HepG2 (cell line): Measurements from ENCODE around the gene MYO1C. TPM values are rescaled to one million over a fixed set of nuclear protein-coding genes. Genes with fewer than 3 reads are reported as not detected.

Experiments
- ATF7 ChIP-seq, 2 experiments: fragments of 450-650 bp in 1 of 2; sonication (generic) in 1 of 2; formaldehyde crosslinking in 1 of 2; IDR thresholded peaks; 2 replicates each; pipeline versions ENCODE4 v1.4.0 to v1.6.1; 2016 to 2020; ENCODE audit warnings: antibody characterized with exemption in 1 of 2, mild to moderate bottlenecking in 1 of 2, missing genetic modification reagents in 1 of 2
- CEBPB ChIP-seq: IDR thresholded peaks from 2 replicates; pipeline ENCODE4 v1.6.1; 2011; ENCODE audit warnings: low read depth, low read length, improper control_type of control experiment, borderline replicate concordance
- CHD2 ChIP-seq: IDR thresholded peaks from 2 replicates; pipeline ENCODE4 v1.6.1; 2011; ENCODE audit warnings: low read depth, low read length, improper control_type of control experiment
- CHD4 ChIP-seq: fragments of 200-600 bp; sonication (generic); IDR thresholded peaks from 2 replicates; pipeline ENCODE4 v1.7.0; 2017; ENCODE audit warnings: mild to moderate bottlenecking, low read length, borderline replicate concordance
- HNF1B ChIP-seq: sonication (generic); formaldehyde crosslinking; IDR thresholded peaks from 2 replicates; pipeline ENCODE4 v1.5.1; 2020; ENCODE audit warnings: mild to moderate bottlenecking, moderate library complexity, missing genetic modification reagents
- JARID2 ChIP-seq: sonication (generic); formaldehyde crosslinking; IDR thresholded peaks from 2 replicates; pipeline ENCODE4 v1.8.1; 2023; ENCODE audit warnings: missing genetic modification reagents, inconsistent platforms; ENCODE audit not compliant: insufficient replicate concordance
- PHF20 ChIP-seq: sonication (generic); formaldehyde crosslinking; IDR thresholded peaks from 2 replicates; pipeline ENCODE4 v1.5.0; 2020; ENCODE audit warnings: mild to moderate bottlenecking, missing genetic modification reagents
- RXRA ChIP-seq: sonication (generic); formaldehyde crosslinking; IDR thresholded peaks from 2 replicates; pipeline ENCODE4 v1.5.1; 2020; ENCODE audit warnings: missing genetic modification reagents
- SIN3A ChIP-seq: IDR thresholded peaks from 2 replicates; pipeline ENCODE4 v1.6.1; 2011; ENCODE audit warnings: low read depth, mild to moderate bottlenecking, control low read depth, low read length, borderline replicate concordance
- SRF ChIP-seq: IDR thresholded peaks from 2 replicates; pipeline ENCODE4 v1.6.1; 2011; ENCODE audit warnings: mild to moderate bottlenecking, low read depth, low read length, moderate library complexity
- SRSF4 ChIP-seq: fragments of 200-400 bp; formaldehyde crosslinking; IDR thresholded peaks from one replicate; pipeline ENCODE4 v1.6.1; 2018; ENCODE audit warnings: mild to moderate bottlenecking, low read depth, low read length, moderate library complexity; ENCODE audit not compliant: poor library complexity, severe bottlenecking
- TBX2 ChIP-seq: sonication (generic); formaldehyde crosslinking; IDR thresholded peaks from 2 replicates; pipeline ENCODE4 v1.5.0; 2020; ENCODE audit warnings: missing genetic modification reagents, mild to moderate bottlenecking, borderline replicate concordance
- THAP9 ChIP-seq: sonication (generic); formaldehyde crosslinking; IDR thresholded peaks from 2 replicates; pipeline ENCODE4; 2020; ENCODE audit warnings: missing genetic modification reagents, mild to moderate bottlenecking, borderline replicate concordance
- U2AF2 ChIP-seq: fragments of 200-400 bp; formaldehyde crosslinking; IDR thresholded peaks from 2 replicates; pipeline ENCODE4 v1.6.1; 2017; ENCODE audit warnings: low read depth, mild to moderate bottlenecking, low read length
- ZFP1 ChIP-seq: IDR thresholded peaks from 2 replicates; pipeline ENCODE4 v1.6.1; 2016
- ZFP82 ChIP-seq: sonication (generic); formaldehyde crosslinking; IDR thresholded peaks from 2 replicates; pipeline ENCODE4 v1.5.1; 2020; ENCODE audit warnings: mild to moderate bottlenecking, missing genetic modification reagents, borderline replicate concordance
- ZNF225 ChIP-seq: sonication (generic); formaldehyde crosslinking; IDR thresholded peaks from 2 replicates; pipeline ENCODE4 v1.4.0; 2020; ENCODE audit warnings: mild to moderate bottlenecking, missing genetic modification reagents
- polyA plus RNA-seq, 8 experiments: library from polyadenylated mRNA; depleted of rRNA in 3 of 8; stranded (reverse) in 7 of 8; unstranded in 1 of 8; fragments of >200 nt; fragmentation: Illumina TruSeq in 4 of 8; extraction: Trizol in 4 of 8; gene quantifications; 2 replicates each; pipeline versions ENCODE4 v1.2.1 to v1.2.3, GENCODE V29; 2011 to 2016; ENCODE audit warnings: low read depth in 4 of 8, missing spikeins in 1 of 8, mixed read lengths in 1 of 8; ENCODE audit not compliant: insufficient read depth in 1 of 8
- total RNA-seq, 5 experiments: library from RNA; depleted of rRNA; stranded (reverse); fragments of >200 nt; fragmentation: Illumina TruSeq; extraction: Trizol; gene quantifications; 2 replicates each; pipeline ENCODE4 v1.2.3, GENCODE V29; 2016; ENCODE audit warnings: low read depth in 1 of 5
- TF ChIP-seq, protein P1 (sequence below): sonication (generic); formaldehyde crosslinking; IDR thresholded peaks from 2 replicates; pipeline ENCODE4 v1.4.0; 2020; ENCODE audit warnings: missing genetic modification reagents
- TF ChIP-seq, protein P2 (sequence below): sonication (generic); formaldehyde crosslinking; IDR thresholded peaks from 2 replicates; pipeline ENCODE4 v1.8.1; 2023; ENCODE audit warnings: mild to moderate bottlenecking, moderate library complexity, missing genetic modification reagents
- TF ChIP-seq, protein P3 (sequence below): sonication (generic); formaldehyde crosslinking; IDR thresholded peaks from 2 replicates; pipeline ENCODE4 v1.4.0; 2020; ENCODE audit warnings: missing genetic modification reagents

The MYO1C gene
- total and polyA plus RNA-seq, 2 of the 13 experiments (the other 11 are each of a cell fraction or from before 2014, with no cell fraction given) = 22.7 to 40.8 TPM

GRCh38 chr17:1467898-1468492 lies 24.5 kb downstream of the MYO1C start (continued):
- TF ChIP-seq JARID2 (CRISPR knock-in tag) (no peak), CEBPB (peak; percentile 97), HNF1B (CRISPR knock-in tag) (peak; percentile 80), U2AF2 (no peak), SRF (no peak), ZNF225 (CRISPR knock-in tag) (0 out of 2 replicates have a peak, but pooled peaks have one; percentile 35), PHF20 (peak; percentile 51; the same call in 1 of the 2 replicates), CHD4 (0 out of 2 replicates have a peak, but pooled peaks have one; percentile 21), CHD2 (peak; percentile 46; the same call in 1 of the 2 replicates), TBX2 (CRISPR knock-in tag) (peak; percentile 15; the same call in 1 of the 2 replicates), ZFP1 (CRISPR knock-in tag) (0 out of 2 replicates have a peak, but pooled peaks have one; percentile 46), SRSF4 (no peak), SIN3A (peak; percentile 27; the same call in 1 of the 2 replicates), RXRA (peak; percentile 94), THAP9 (CRISPR knock-in tag) (0 out of 2 replicates have a peak, but pooled peaks have one; percentile 38), ZFP82 (CRISPR knock-in tag) (no peak), ATF7 (IDR thresholded peaks at IDR 0.05) (no peak), ATF7 (CRISPR knock-in tag; IDR thresholded peaks at IDR 0.05) (peak; percentile 57; the same call in 1 of the 2 replicates)
- TF ChIP-seq, protein P1, sequence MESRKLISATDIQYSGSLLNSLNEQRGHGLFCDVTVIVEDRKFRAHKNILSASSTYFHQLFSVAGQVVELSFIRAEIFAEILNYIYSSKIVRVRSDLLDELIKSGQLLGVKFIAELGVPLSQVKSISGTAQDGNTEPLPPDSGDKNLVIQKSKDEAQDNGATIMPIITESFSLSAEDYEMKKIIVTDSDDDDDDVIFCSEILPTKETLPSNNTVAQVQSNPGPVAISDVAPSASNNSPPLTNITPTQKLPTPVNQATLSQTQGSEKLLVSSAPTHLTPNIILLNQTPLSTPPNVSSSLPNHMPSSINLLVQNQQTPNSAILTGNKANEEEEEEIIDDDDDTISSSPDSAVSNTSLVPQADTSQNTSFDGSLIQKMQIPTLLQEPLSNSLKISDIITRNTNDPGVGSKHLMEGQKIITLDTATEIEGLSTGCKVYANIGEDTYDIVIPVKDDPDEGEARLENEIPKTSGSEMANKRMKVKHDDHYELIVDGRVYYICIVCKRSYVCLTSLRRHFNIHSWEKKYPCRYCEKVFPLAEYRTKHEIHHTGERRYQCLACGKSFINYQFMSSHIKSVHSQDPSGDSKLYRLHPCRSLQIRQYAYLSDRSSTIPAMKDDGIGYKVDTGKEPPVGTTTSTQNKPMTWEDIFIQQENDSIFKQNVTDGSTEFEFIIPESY = peak; percentile 71; the same call in 1 of the 2 replicates
- TF ChIP-seq, protein P2, sequence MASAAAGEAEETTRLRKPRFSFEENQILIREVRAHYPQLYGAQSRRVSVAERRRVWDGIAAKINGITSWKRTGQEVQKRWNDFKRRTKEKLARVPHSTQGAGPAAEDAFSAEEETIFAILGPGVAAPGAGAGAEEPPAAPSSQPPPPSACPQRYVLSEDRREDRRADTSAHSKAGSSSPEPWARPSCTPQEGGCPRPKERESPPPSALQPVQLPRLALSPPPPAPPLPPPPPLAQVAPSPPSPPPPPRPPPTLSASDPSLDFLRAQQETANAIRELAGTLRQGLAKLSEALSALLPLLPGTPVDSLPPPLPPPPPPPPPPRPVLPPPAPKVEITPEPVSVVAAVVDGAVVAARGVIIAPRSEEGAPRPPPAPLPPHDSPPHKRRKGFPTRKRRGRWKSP (CRISPR knock-in tag) = peak; percentile 66; the same call in 1 of the 2 replicates
- TF ChIP-seq, protein P3, sequence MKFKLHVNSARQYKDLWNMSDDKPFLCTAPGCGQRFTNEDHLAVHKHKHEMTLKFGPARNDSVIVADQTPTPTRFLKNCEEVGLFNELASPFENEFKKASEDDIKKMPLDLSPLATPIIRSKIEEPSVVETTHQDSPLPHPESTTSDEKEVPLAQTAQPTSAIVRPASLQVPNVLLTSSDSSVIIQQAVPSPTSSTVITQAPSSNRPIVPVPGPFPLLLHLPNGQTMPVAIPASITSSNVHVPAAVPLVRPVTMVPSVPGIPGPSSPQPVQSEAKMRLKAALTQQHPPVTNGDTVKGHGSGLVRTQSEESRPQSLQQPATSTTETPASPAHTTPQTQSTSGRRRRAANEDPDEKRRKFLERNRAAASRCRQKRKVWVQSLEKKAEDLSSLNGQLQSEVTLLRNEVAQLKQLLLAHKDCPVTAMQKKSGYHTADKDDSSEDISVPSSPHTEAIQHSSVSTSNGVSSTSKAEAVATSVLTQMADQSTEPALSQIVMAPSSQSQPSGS (CRISPR knock-in tag) = peak; percentile 87
